Measurements from ENCODE around the gene APCDD1.

The APCDD1 gene

GRCh38 chr18:10471574-10471973 is 17.1 kb downstream of the APCDD1 start:
- no peaks in the 10 kb centered on the region for H3K9me3 ChIP-seq (ENCODE audit: insufficient read depth, low read length)
- H3K27me3 ChIP-seq (ENCODE audit: low read depth, low read length) = peaks cover 16% of the 10 kb centered on the region
- H4K20me1 ChIP-seq (ENCODE audit: insufficient read depth, low read length) = no peaks in the 10 kb centered on the region
- no peak overlapping the region for H3K27ac ChIP-seq (ENCODE audit: low read length)
- no peak overlapping the region for H3K4me2 ChIP-seq (ENCODE audit: low read length)
- TF ChIP-seq CTCF (IDR thresholded peaks at IDR 0.05; ENCODE audit: low read depth, low read length) = no peak
- H3K79me2 ChIP-seq (ENCODE audit: low read length) = no peaks in the 10 kb centered on the region
- H3K9ac ChIP-seq (ENCODE audit: low read length) = no peak overlapping the region
- no peak overlapping the region for H3K4me3 ChIP-seq (ENCODE audit: low read length)
- no peak overlapping the region for H2AFZ ChIP-seq (ENCODE audit: low read depth, low read length)
- peaks cover 11% of the 10 kb centered on the region for H3K4me1 ChIP-seq (ENCODE audit: low read length)
- no peaks in the 10 kb centered on the region for H3K36me3 ChIP-seq (replicated peaks; ENCODE audit: low read depth, low read length)

- H3K79me2 ChIP-seq (ENCODE audit: low read length) = no peaks in the 10 kb centered on the region
- H3K36me3 ChIP-seq (replicated peaks; ENCODE audit: low read depth, low read length) = no peaks in the 10 kb centered on the region
- H3K9ac ChIP-seq (ENCODE audit: low read length) = no peak overlapping the region
- H3K4me2 ChIP-seq (ENCODE audit: low read length) = no peak overlapping the region
- no peak for TF ChIP-seq CTCF (IDR thresholded peaks at IDR 0.05; ENCODE audit: low read depth, low read length)
- TF ChIP-seq EZH2phosphoT487 (IDR thresholded peaks at IDR 0.05; ENCODE audit: low read depth) = no peak
- H3K27me3 ChIP-seq (ENCODE audit: low read depth, low read length) = peaks cover 8% of the 10 kb centered on the region; the same call in 1 of the 2 replicates
- peaks cover 11% of the 10 kb centered on the region for H3K4me1 ChIP-seq (ENCODE audit: low read length)
- no peak overlapping the region for H2AFZ ChIP-seq (ENCODE audit: low read depth, low read length)
- no peaks in the 10 kb centered on the region for H4K20me1 ChIP-seq (ENCODE audit: insufficient read depth, low read length)
- no peaks in the 10 kb centered on the region for H3K9me3 ChIP-seq (ENCODE audit: insufficient read depth, low read length)
- H3K27ac ChIP-seq (ENCODE audit: low read length) = no peak overlapping the region
- H3K4me3 ChIP-seq (ENCODE audit: low read length) = no peak overlapping the region
Measured at GRCh38 chr18:10473132-10473531, 18.7 kb downstream of the APCDD1 start.

- Histone ChIP-seq H3K9me3 (ENCODE audit: insufficient read depth, low read length) (no peaks in the 10 kb centered on the region), H3K4me2 (ENCODE audit: low read length) (no peak overlapping the region), H3K4me1 (ENCODE audit: low read length) (peaks cover 11% of the 10 kb centered on the region), H3K36me3 (replicated peaks; ENCODE audit: low read depth, low read length) (no peaks in the 10 kb centered on the region), H3K27ac (ENCODE audit: low read length) (no peak overlapping the region), H4K20me1 (ENCODE audit: insufficient read depth, low read length) (no peaks in the 10 kb centered on the region), H3K27me3 (ENCODE audit: low read depth, low read length) (peaks cover 10% of the 10 kb centered on the region; the same call in 1 of the 2 replicates), H3K9ac (ENCODE audit: low read length) (no peak overlapping the region), H2AFZ (ENCODE audit: low read depth, low read length) (no peak overlapping the region), H3K4me3 (ENCODE audit: low read length) (no peak overlapping the region), H3K79me2 (ENCODE audit: low read length) (no peaks in the 10 kb centered on the region)
- TF ChIP-seq CTCF (IDR thresholded peaks at IDR 0.05; ENCODE audit: low read depth, low read length) (no peak), EZH2phosphoT487 (IDR thresholded peaks at IDR 0.05; ENCODE audit: low read depth) (no peak)
Measured at GRCh38 chr18:10474309-10474708, 19.9 kb downstream of the APCDD1 start.

- H3K4me2 ChIP-seq (ENCODE audit: low read length) = no peak overlapping the region
- peaks cover 11% of the 10 kb centered on the region for H3K4me1 ChIP-seq (ENCODE audit: low read length)
- no peak overlapping the region for H3K27ac ChIP-seq (ENCODE audit: low read length)
- H3K36me3 ChIP-seq (replicated peaks; ENCODE audit: low read depth, low read length) = no peaks in the 10 kb centered on the region
- H2AFZ ChIP-seq (ENCODE audit: low read depth, low read length) = no peak overlapping the region
- H3K27me3 ChIP-seq (ENCODE audit: low read depth, low read length) = peaks cover 11% of the 10 kb centered on the region; the same call in 1 of the 2 replicates
- no peaks in the 10 kb centered on the region for H3K9me3 ChIP-seq (ENCODE audit: insufficient read depth, low read length)
- H3K4me3 ChIP-seq (ENCODE audit: low read length) = no peak overlapping the region
- H3K9ac ChIP-seq (ENCODE audit: low read length) = no peak overlapping the region
- no peaks in the 10 kb centered on the region for H3K79me2 ChIP-seq (ENCODE audit: low read length)
- H4K20me1 ChIP-seq (ENCODE audit: insufficient read depth, low read length) = no peaks in the 10 kb centered on the region
- TF ChIP-seq EZH2phosphoT487 (IDR thresholded peaks at IDR 0.05; ENCODE audit: low read depth) = no peak
Measured at GRCh38 chr18:10475276-10475653, 20.8 kb downstream of the APCDD1 start.
